GM21576 (cell line): ENCODE results near the gene ZAP70.
A peak's percentile ranks its signal among the peaks of the same experiment; 100 is the strongest.
"Not testable (repeated sequence)": the region's sequence is repeated elsewhere in the genome, so short reads cannot be mapped to it uniquely, and the experiment has no call there.

Source experiments
- ATAC-seq: cut with Tn5 transposase; IDR thresholded peaks from one replicate; pipeline ENCODE4 v1.9.1; 2021; ENCODE audit warnings: mild to moderate bottlenecking, moderate library complexity; ENCODE audit not compliant: unreplicated experiment

ZAP70 gene

GRCh38 chr2:97713296-97714083 lies at the start of gene ZAP70:
TSS of gene ZAP70 (plus strand) at chr2:97713576. CDS start at chr2:97724037, 10,461 bp downstream.
- no peak for ATAC-seq

- ATAC-seq = no peak
Measured at GRCh38 chr2:97663626-97663961, 49.8 kb upstream of the ZAP70 start.

GRCh38 chr2:97663962-97664635 lies 49.3 kb upstream of the ZAP70 start, which contains the start of gene ACTR1B:
TSS of gene ACTR1B (minus strand) at chr2:97664044. CDS start at chr2:97663890, 154 bp downstream.
- peak; percentile 85 for ATAC-seq

GRCh38 chr2:97664636-97664970 lies 48.8 kb upstream of the ZAP70 start:
- ATAC-seq = no peak

DNA sequence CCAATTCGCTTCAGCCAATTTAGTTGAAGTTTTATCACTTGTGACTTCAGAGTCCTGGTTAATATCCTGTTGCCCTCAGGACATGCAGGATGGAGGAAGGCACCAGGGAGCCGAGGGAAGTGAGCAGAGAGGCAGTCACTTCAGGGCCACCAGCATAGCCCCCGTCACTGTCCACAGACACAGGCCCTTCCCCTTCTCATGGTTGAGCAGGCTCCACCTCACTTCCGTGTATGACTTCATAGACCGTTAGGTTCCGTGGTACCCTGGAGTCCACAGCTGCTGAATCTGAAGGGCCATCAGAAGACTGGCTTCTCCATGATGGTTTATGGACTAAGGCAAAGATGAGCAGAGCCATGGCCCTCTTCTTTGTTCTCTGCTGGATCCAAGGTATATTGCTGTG lies 43.9 kb upstream of the ZAP70 start, which contains the start of gene C2orf92:
Gene C2orf92, plus strand, starts transcription at position 266 of the 400 bp plus-strand sequence. Its CDS starts 76 bp downstream, at position 342.
- no peak for ATAC-seq

DNA sequence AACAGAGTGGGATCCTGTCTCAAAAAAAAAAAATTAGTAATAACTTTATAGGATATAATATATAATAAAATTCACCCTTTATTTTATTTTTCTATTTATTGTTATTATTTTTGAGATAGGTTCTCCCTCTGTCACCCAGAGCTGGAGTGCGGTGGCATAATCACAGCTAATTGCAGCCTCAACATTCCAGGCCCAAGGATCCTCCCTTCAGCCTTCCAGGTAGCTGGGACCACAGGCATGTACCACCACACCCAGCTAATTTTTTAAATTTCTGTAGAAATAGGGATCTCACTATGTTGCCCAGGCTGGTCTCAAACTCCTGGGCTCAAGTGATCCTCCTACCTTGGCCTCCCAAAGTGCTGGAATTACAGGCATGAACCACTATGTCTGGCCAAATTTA lies 42.9 kb upstream of the ZAP70 start:
- ATAC-seq = no peak

DNA sequence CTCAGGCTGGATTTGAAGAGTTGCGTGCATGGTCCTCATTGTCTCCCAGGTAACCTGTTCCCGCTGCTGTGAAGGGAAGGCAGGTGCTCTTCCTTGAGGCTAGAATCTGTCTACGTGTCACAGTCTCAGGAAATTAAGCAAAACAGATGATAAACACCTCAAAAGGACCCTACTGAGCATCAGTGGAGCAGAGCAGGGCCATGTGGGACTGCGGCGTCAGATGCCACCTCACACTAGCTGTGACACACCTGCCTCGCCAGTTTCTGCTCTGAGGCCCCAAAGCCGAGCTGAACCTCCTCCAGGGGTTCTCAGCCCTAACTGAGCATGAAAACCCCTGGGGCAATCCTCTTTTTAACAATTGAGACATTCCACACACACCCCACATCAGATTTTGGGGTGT lies 41.9 kb upstream of the ZAP70 start:
- ATAC-seq = no peak

DNA sequence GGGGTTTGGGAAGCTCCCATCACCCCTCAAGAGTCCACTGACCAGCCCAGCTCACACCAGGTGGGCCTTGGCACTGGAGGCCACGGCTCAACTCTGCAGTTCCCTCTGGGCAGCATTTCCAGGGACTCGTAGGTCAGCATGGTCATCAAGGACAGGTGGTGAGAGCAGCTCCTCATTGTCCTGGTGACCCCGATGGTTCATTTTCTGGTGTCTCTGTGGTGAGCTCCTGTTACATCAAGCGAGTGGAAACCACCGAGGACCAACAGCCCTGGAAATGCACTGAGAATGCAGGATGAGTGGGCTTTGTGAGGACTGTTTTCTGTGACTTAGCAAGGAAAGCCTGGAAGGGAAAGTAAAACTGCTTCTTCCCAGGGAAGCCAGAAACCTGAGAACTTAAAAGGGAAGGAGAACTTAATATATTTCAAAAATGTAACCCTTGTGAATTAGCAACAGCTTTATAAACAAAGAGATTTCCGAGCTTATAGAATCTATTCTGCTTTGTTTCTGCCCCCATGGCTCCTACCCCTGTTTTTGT lies 40.7 kb upstream of the ZAP70 start:
- ATAC-seq = not testable (repeated sequence)

- no peak for ATAC-seq
Measured at GRCh38 chr2:97673182-97673914, 40.0 kb upstream of the ZAP70 start.

DNA sequence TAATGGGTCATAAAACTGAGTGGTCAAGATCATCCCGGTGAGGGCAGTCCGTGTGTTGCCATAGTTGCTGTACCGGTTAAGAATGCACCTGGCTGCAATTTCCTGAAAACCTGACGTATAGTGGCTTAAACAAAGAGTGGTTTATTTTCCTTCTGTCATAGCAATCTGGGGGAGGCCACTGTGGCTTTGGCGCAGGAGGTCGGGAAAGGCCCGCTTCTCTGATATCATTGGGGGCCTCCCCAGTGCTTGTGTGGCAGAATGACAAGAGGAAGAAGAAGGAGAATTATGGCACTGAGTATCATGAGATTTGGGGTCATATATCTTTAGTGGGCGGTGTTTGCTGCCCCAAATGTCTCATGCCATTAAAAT lies 39.5 kb upstream of the ZAP70 start:
- no peak for ATAC-seq

GRCh38 chr2:97675430-97676113 lies 37.8 kb upstream of the ZAP70 start:
- ATAC-seq = no peak

DNA sequence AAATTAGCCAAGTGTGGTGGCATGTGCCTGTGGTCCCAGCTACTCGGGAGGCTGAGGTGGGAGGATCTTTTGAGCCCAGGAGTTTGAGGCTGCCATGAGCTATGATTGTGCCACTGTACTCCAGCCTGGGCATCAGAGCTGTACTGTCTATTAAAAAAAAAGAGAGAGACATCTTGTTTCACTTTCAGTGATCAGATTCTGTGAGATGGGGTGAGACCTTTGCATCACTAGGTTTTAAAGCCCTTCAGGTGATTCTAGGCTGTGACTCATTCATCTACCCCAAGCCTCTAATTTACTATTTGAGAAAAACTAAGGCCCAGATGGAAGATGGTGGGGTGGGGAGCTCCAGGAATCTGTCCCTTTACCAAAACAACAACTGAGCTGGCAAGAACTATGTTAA lies 36.8 kb upstream of the ZAP70 start:
- ATAC-seq = no peak

GRCh38 chr2:97677480-97677879 lies 35.9 kb upstream of the ZAP70 start:
- no peak for ATAC-seq

GRCh38 chr2:97678298-97678697 lies 35.1 kb upstream of the ZAP70 start:
- ATAC-seq = no peak

DNA sequence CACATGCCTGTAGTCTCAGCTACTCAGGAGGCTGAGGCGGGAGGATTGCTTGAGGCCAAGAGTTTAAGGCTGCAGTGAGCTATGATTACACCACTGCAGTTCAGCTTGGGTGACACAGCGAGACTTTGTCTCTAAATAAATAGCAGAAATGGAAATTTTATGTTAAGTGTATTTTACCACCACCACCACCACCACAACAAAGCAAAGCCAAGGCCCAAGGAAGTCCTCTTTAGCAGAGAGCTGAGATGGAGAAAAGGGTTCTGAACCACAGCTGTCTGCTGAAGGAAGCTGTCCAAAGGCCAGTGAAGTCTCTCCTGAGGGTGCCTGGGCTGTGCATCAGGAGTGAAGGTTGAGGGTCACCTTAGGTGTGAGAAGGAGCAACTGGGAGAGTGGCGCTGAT lies 26.1 kb upstream of the ZAP70 start:
- ATAC-seq = not testable (repeated sequence)

- no peak for ATAC-seq
Measured at GRCh38 chr2:97688062-97688827, 25.1 kb upstream of the ZAP70 start.

- ATAC-seq = no peak
Measured at GRCh38 chr2:97691166-97691565, 22.2 kb upstream of the ZAP70 start.

DNA sequence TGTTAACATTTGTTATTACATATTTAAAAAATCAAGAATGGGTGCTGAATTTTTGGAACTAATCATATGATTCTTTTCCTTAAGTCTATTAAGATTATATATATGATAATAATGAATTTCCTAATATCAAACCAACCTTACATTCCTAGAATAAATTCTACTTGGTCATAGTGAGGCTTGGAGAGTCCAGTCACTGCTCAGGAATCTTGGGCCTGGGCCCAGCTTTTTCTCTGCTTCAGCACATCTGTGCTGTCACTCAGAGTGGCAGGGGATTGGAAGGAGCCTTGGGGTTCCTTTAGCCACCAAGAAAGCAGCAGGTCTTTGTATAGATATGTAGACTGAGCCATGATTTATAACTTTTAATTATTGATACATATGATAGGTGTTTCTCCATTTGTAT lies 19.9 kb upstream of the ZAP70 start:
- no peak for ATAC-seq

GRCh38 chr2:97695744-97696143 lies 17.6 kb upstream of the ZAP70 start:
- ATAC-seq = no peak
